SK-N-SH (cell line): Measurements from ENCODE around the gene PFKFB2. TPM values are rescaled to one million over a fixed set of nuclear protein-coding genes. Genes with fewer than 3 reads are reported as not detected.

ENCODE experiments used
- CTCF ChIA-PET: fragments of 300-600, 350-600 bp; formaldehyde crosslinking; extraction: SDS; loops from one replicate; lab custom pipeline; 2021; lab: Yijun Ruan, JAX
- POLR2A ChIA-PET: fragments of 350-600 bp; sonication (Branson Sonifier 250); formaldehyde crosslinking; extraction: SDS; loops from one replicate; lab custom pipeline; 2020; ENCODE audit warnings: antibody characterized with exemption, inconsistent platforms; lab: Yijun Ruan, JAX
- DNase-seq: peaks from one replicate; pipeline ENCODE4 v3.0.0; 2012
- H2AFZ ChIP-seq: fragments of 200-600 bp; sonication (generic); 2 replicates; pipeline ENCODE4 v1.8.1; 2016; ENCODE audit warnings: antibody characterized with exemption, mild to moderate bottlenecking, low read depth
- H3F3A ChIP-seq: fragments of 200-600 bp; sonication (generic); replicated peaks from 2 replicates; pipeline ENCODE3; 2016; ENCODE audit warnings: antibody characterized with exemption, mild to moderate bottlenecking; ENCODE audit not compliant: insufficient read depth
- H3K27ac ChIP-seq, 2 experiments: fragments of 200-500 bp in 1 of 2; fragments of 200-600 bp in 1 of 2; sonication (Bioruptor generic) in 1 of 2; sonication (generic), shearing (Covaris generic) in 1 of 2; 2 replicates each; pipeline versions ENCODE4 v1.5.1 to v1.6.1; 2014 to 2016; ENCODE audit warnings: low read depth in 2 of 2, inconsistent platforms in 1 of 2, low read length in 1 of 2, mild to moderate bottlenecking in 1 of 2, mixed read lengths in 1 of 2
- H3K27me3 ChIP-seq: fragments of 200-600 bp; sonication (generic), shearing (Covaris generic); 2 replicates; pipeline ENCODE4 v1.6.1; 2016; ENCODE audit warnings: mixed run types; ENCODE audit not compliant: insufficient read depth
- H3K36me3 ChIP-seq, 2 experiments: fragments of 200-500 bp in 1 of 2; fragments of 200-600 bp in 1 of 2; sonication (Bioruptor generic) in 1 of 2; sonication (generic) in 1 of 2; replicated peaks in 1 of 2; 2 replicates each; pipeline versions ENCODE3 to v1.5.1; 2014 to 2016; ENCODE audit warnings: low read length in 1 of 2, mild to moderate bottlenecking in 1 of 2; ENCODE audit not compliant: insufficient read depth in 2 of 2, control insufficient read depth in 1 of 2
- H3K4me1 ChIP-seq, 2 experiments: fragments of 200-500 bp in 1 of 2; fragments of 200-600 bp in 1 of 2; sonication (Bioruptor generic) in 1 of 2; sonication (generic), shearing (Covaris generic) in 1 of 2; 2 replicates each; pipeline versions ENCODE4 v1.5.1 to v1.6.1; 2014 to 2016; ENCODE audit warnings: low read depth in 1 of 2, low read length in 1 of 2, mixed run types in 1 of 2; ENCODE audit not compliant: insufficient read depth in 2 of 2, control insufficient read depth in 1 of 2
- H3K4me2 ChIP-seq: fragments of 200-600 bp; sonication (generic), shearing (Covaris generic); 2 replicates; pipeline ENCODE4 v1.6.1; 2017; ENCODE audit warnings: mixed run types
- H3K4me3 ChIP-seq, 2 experiments: fragments of 200-500 bp in 1 of 2; fragments of 200-600 bp in 1 of 2; sonication (Bioruptor generic) in 1 of 2; sonication (generic), shearing (Covaris generic) in 1 of 2; 2 replicates each; pipeline versions ENCODE4 v1.5.1 to v1.8.1; 2014 to 2016; ENCODE audit warnings: low read depth in 2 of 2, inconsistent platforms in 1 of 2, low read length in 1 of 2, mild to moderate bottlenecking in 1 of 2, mixed read lengths in 1 of 2, moderate library complexity in 1 of 2
- H3K79me2 ChIP-seq: fragments of 200-600 bp; sonication (generic); 2 replicates; pipeline ENCODE4 v1.8.1; 2017; ENCODE audit warnings: mild to moderate bottlenecking; ENCODE audit not compliant: insufficient read depth
- H3K9ac ChIP-seq: fragments of 200-600 bp; sonication (generic); 2 replicates; pipeline ENCODE4 v1.6.1; 2017; ENCODE audit warnings: mixed run types
- H3K9me2 ChIP-seq: fragments of 200-600 bp; sonication (generic); 2 replicates; pipeline ENCODE4 v1.6.1; 2017; ENCODE audit warnings: mixed run types
- H3K9me3 ChIP-seq: fragments of 200-600 bp; sonication (generic); 2 replicates; pipeline ENCODE4 v1.6.1; 2017; ENCODE audit warnings: mixed run types, mild to moderate bottlenecking, moderate library complexity
- H4K20me1 ChIP-seq: fragments of 200-600 bp; sonication (generic); 2 replicates; pipeline ENCODE4 v1.6.1; 2017; ENCODE audit warnings: mild to moderate bottlenecking, mixed run types; ENCODE audit not compliant: insufficient read depth
- EZH2phosphoT487 ChIP-seq: fragments of 200-600 bp; sonication (generic); IDR thresholded peaks from 2 replicates; pipeline ENCODE4 v1.6.1; 2017; ENCODE audit warnings: low read depth, mixed run types, mild to moderate bottlenecking, antibody characterized with exemption, moderate library complexity, borderline replicate concordance
- FOXJ3 ChIP-seq: sonication (generic); formaldehyde crosslinking; IDR thresholded peaks from 2 replicates; pipeline ENCODE4 v1.5.1; 2020; ENCODE audit warnings: mild to moderate bottlenecking, missing genetic modification reagents
- GATA2 ChIP-seq: sonication (generic); formaldehyde crosslinking; IDR thresholded peaks from 2 replicates; pipeline ENCODE4 v1.5.0; 2020; ENCODE audit warnings: mild to moderate bottlenecking, missing genetic modification reagents
- MEF2A ChIP-seq: IDR thresholded peaks from 2 replicates; pipeline ENCODE4 v1.4.0; 2012; ENCODE audit warnings: low read depth, borderline replicate concordance
- NRF1 ChIP-seq: IDR thresholded peaks from 2 replicates; pipeline ENCODE4 v1.6.1; 2012; ENCODE audit warnings: low read depth, mild to moderate bottlenecking, low read length
- RFX5 ChIP-seq: IDR thresholded peaks from 2 replicates; pipeline ENCODE4 v1.6.1; 2012; ENCODE audit warnings: mild to moderate bottlenecking, improper control_type of control experiment, low read length
- SMC3 ChIP-seq: IDR thresholded peaks from 2 replicates; pipeline ENCODE4 v1.6.1; 2012; ENCODE audit warnings: low read depth, low read length, improper control_type of control experiment
- TAF1 ChIP-seq: IDR thresholded peaks from 2 replicates; pipeline ENCODE4 v1.6.1; 2012; ENCODE audit warnings: low read depth, mild to moderate bottlenecking, low read length, moderate library complexity, borderline replicate concordance
- TCF12 ChIP-seq: IDR thresholded peaks from 2 replicates; pipeline ENCODE4 v1.4.0; 2012
- YY1 ChIP-seq: IDR thresholded peaks from 2 replicates; pipeline ENCODE4 v1.4.0; 2012; ENCODE audit warnings: low read depth, mild to moderate bottlenecking
- WGBS: methylation state at CpG from one replicate; pipeline ENCODE4 v1.1.6; 2017; ENCODE audit warnings: low lambda C conversion rate; 5-methylcytosine and 5-hydroxymethylcytosine counted together
- polyA plus RNA-seq, 3 experiments: library from polyadenylated mRNA; depleted of rRNA; stranded (reverse); fragments of >200 nt; gene quantifications; 2 replicates each; pipeline ENCODE4 v1.2.3, GENCODE V29; 2012
- TF ChIP-seq, protein P1 (sequence below): IDR thresholded peaks from 2 replicates; pipeline ENCODE4 v1.6.1; 2012; ENCODE audit warnings: mild to moderate bottlenecking, low read depth, low read length, moderate library complexity
- TF ChIP-seq, protein P2 (sequence below): IDR thresholded peaks from 2 replicates; pipeline ENCODE4; 2012
- TF ChIP-seq, protein P3 (sequence below): fragments of 200-600 bp; sonication (generic); IDR thresholded peaks from 2 replicates; pipeline ENCODE4 v1.6.1; 2017; ENCODE audit warnings: antibody characterized with exemption, mild to moderate bottlenecking, moderate library complexity
- TF ChIP-seq, protein P4 (sequence below): IDR thresholded peaks from 2 replicates; pipeline ENCODE4 v1.4.0; 2012; ENCODE audit warnings: low read depth, borderline replicate concordance
- TF ChIP-seq, protein P5 (sequence below): fragments of 150-350 bp; IDR thresholded peaks from 2 replicates; pipeline ENCODE4 v1.6.1; 2016; ENCODE audit warnings: mild to moderate bottlenecking, low read depth, low read length

PFKFB2 gene
- polyA plus RNA-seq, 1 of the 3 experiments (the other 2 are of a cell fraction): 1.8 TPM

DNA sequence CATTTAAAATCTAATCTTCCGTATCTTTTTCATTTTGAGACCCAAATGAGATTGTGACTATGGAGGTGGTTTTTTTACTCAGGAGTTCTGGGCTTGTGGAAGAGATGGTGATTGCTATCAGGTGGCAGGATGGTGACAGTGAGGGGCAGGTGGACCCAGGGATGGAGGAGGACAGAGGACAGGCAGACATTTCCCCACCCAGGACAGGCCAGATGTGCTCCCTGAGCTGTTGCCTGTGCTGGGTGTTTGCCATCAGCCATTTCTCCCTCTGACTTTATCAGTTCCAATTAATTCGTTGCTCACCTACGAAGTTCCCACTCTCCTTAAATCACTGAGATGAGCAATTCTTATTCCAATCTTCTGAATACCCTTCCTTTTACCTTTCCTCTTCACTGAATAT lies 47.0 kb upstream of the PFKFB2 start:
- no peak for TF ChIP-seq EZH2phosphoT487
- TF ChIP-seq, protein P1, sequence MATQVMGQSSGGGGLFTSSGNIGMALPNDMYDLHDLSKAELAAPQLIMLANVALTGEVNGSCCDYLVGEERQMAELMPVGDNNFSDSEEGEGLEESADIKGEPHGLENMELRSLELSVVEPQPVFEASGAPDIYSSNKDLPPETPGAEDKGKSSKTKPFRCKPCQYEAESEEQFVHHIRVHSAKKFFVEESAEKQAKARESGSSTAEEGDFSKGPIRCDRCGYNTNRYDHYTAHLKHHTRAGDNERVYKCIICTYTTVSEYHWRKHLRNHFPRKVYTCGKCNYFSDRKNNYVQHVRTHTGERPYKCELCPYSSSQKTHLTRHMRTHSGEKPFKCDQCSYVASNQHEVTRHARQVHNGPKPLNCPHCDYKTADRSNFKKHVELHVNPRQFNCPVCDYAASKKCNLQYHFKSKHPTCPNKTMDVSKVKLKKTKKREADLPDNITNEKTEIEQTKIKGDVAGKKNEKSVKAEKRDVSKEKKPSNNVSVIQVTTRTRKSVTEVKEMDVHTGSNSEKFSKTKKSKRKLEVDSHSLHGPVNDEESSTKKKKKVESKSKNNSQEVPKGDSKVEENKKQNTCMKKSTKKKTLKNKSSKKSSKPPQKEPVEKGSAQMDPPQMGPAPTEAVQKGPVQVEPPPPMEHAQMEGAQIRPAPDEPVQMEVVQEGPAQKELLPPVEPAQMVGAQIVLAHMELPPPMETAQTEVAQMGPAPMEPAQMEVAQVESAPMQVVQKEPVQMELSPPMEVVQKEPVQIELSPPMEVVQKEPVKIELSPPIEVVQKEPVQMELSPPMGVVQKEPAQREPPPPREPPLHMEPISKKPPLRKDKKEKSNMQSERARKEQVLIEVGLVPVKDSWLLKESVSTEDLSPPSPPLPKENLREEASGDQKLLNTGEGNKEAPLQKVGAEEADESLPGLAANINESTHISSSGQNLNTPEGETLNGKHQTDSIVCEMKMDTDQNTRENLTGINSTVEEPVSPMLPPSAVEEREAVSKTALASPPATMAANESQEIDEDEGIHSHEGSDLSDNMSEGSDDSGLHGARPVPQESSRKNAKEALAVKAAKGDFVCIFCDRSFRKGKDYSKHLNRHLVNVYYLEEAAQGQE: no peak
- TF ChIP-seq RFX5: no peak
- TF ChIP-seq SMC3: no peak
- TF ChIP-seq, protein P2, sequence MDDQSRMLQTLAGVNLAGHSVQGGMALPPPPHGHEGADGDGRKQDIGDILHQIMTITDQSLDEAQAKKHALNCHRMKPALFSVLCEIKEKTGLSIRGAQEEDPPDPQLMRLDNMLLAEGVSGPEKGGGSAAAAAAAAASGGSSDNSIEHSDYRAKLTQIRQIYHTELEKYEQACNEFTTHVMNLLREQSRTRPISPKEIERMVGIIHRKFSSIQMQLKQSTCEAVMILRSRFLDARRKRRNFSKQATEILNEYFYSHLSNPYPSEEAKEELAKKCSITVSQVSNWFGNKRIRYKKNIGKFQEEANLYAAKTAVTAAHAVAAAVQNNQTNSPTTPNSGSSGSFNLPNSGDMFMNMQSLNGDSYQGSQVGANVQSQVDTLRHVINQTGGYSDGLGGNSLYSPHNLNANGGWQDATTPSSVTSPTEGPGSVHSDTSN: no peak
- no peak for TF ChIP-seq NRF1
- TF ChIP-seq, protein P3, sequence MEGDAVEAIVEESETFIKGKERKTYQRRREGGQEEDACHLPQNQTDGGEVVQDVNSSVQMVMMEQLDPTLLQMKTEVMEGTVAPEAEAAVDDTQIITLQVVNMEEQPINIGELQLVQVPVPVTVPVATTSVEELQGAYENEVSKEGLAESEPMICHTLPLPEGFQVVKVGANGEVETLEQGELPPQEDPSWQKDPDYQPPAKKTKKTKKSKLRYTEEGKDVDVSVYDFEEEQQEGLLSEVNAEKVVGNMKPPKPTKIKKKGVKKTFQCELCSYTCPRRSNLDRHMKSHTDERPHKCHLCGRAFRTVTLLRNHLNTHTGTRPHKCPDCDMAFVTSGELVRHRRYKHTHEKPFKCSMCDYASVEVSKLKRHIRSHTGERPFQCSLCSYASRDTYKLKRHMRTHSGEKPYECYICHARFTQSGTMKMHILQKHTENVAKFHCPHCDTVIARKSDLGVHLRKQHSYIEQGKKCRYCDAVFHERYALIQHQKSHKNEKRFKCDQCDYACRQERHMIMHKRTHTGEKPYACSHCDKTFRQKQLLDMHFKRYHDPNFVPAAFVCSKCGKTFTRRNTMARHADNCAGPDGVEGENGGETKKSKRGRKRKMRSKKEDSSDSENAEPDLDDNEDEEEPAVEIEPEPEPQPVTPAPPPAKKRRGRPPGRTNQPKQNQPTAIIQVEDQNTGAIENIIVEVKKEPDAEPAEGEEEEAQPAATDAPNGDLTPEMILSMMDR: no peak
- TF ChIP-seq, protein P4, sequence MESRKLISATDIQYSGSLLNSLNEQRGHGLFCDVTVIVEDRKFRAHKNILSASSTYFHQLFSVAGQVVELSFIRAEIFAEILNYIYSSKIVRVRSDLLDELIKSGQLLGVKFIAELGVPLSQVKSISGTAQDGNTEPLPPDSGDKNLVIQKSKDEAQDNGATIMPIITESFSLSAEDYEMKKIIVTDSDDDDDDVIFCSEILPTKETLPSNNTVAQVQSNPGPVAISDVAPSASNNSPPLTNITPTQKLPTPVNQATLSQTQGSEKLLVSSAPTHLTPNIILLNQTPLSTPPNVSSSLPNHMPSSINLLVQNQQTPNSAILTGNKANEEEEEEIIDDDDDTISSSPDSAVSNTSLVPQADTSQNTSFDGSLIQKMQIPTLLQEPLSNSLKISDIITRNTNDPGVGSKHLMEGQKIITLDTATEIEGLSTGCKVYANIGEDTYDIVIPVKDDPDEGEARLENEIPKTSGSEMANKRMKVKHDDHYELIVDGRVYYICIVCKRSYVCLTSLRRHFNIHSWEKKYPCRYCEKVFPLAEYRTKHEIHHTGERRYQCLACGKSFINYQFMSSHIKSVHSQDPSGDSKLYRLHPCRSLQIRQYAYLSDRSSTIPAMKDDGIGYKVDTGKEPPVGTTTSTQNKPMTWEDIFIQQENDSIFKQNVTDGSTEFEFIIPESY: no peak
- no peak for TF ChIP-seq FOXJ3 (CRISPR knock-in tag)
- TF ChIP-seq TAF1: no peak
- no peak for TF ChIP-seq MEF2A
- no peak for TF ChIP-seq GATA2 (CRISPR knock-in tag)
- TF ChIP-seq, protein P5, sequence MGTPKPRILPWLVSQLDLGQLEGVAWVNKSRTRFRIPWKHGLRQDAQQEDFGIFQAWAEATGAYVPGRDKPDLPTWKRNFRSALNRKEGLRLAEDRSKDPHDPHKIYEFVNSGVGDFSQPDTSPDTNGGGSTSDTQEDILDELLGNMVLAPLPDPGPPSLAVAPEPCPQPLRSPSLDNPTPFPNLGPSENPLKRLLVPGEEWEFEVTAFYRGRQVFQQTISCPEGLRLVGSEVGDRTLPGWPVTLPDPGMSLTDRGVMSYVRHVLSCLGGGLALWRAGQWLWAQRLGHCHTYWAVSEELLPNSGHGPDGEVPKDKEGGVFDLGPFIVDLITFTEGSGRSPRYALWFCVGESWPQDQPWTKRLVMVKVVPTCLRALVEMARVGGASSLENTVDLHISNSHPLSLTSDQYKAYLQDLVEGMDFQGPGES: no peak
- TF ChIP-seq TCF12: no peak
- no peak for TF ChIP-seq YY1
- Histone ChIP-seq H2AFZ (no peak overlapping the region), H3K27ac (no peak overlapping the region; a peak in 1 of 4 replicates), H4K20me1 (no peaks in the 10 kb centered on the region), H3F3A (no peaks in the 10 kb centered on the region), H3K79me2 (no peaks in the 10 kb centered on the region), H3K27me3 (no peaks in the 10 kb centered on the region), H3K9me3 (no peaks in the 10 kb centered on the region), H3K9me2 (no peaks in the 10 kb centered on the region), H3K4me1 (peaks cover 6 to 10% of the 10 kb centered on the region in 2 experiments; a peak in 2 of 4 replicates), H3K4me3 (no peak overlapping the region), H3K9ac (no peak overlapping the region), H3K4me2 (no peak overlapping the region), H3K36me3 (no peaks in the 10 kb centered on the region)
- ChIA-PET POLR2A (no interaction called here), CTCF (interaction anchor here (0.6 to 4.3 kb wide), 11 partner anchors 8 to 494 kb away, joined by 3 to 39 read pairs (median 4); no protein-coding TSS in a partner anchor)
- WGBS: 58% methylated on average over 3 of the region's 3 CpGs
- DNase-seq: no peak
